Measurements from ENCODE around the gene ENTPD7. TPM values are rescaled to one million over a fixed set of nuclear protein-coding genes. Genes with fewer than 3 reads are reported as not detected.

Gene ENTPD7
- total and polyA plus RNA-seq, 9 of the 15 experiments (the other 6 are each of a cell fraction or from before 2014, with no cell fraction given): 1.4 to 13.9 (median 8.5) TPM

DNA sequence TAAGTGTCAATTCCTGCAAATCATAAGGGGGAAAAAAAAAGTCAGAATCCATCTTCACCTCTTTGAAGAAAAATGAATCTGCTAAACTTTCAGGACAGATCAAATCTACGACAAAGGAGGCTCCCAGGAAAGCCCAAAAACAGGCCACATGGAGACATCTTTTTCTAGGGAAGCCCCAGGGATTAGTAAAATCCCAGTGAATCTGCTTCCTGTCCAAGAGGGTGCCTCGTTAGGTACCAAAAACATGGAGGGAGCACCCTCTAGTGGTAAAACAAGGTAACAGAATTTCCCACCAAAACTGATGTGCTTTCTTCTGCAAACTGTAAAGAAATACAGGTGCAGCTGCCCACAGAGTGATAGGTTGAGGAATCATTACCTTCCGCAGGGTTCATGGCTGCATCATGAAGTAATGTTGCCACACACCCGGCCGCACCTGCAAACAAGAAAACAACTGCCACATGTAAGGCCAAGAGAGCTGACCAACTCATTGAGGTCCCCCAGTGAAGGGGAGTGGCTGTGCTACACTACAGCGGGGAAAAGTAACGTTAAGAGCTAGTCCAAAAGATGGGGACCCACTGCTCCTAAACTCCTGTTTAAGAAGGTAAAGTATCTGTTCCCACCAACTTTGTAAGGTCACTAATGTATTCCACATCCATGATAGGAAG lies 47.0 kb upstream of the ENTPD7 start (continued):
- TF ChIP-seq L3MBTL2 (IDR thresholded peaks at IDR 0.05) (0 out of 2 replicates have a peak, but pooled peaks have one; percentile 35), PRMT5 (CRISPR knock-in tag; IDR thresholded peaks at IDR 0.05) (no peak), ZC3H4 (CRISPR knock-in tag; IDR thresholded peaks at IDR 0.05; ENCODE audit: borderline replicate concordance) (no peak), PHB2 (IDR thresholded peaks at IDR 0.05; ENCODE audit: low read depth) (no peak), SMAD2 (IDR thresholded peaks at IDR 0.05; ENCODE audit: low read depth, low read length) (no peak), ZNF780A (CRISPR knock-in tag; IDR thresholded peaks at IDR 0.05) (no peak), ZNF232 (CRISPR knock-in tag; IDR thresholded peaks at IDR 0.05) (no peak), FOXJ2 (tag; IDR thresholded peaks at IDR 0.05) (no peak), SMARCA5 (IDR thresholded peaks at IDR 0.05) (no peak), SIN3B (IDR thresholded peaks at IDR 0.05; ENCODE audit: low read depth) (no peak), YY1 (IDR thresholded peaks at IDR 0.05; ENCODE audit: borderline replicate concordance in 1 of 3, control insufficient read depth in 1 of 3, extremely low read depth in 1 of 3, insufficient read depth in 3 of 3, insufficient read length in 1 of 3, insufficient replicate concordance in 2 of 3, low read depth in 1 of 3, low read length in 2 of 3) (no peak), CBFB (CRISPR knock-in tag; IDR thresholded peaks at IDR 0.05) (no peak), PTRF (tag; IDR thresholded peaks at IDR 0.05) (no peak), ZNF224 (CRISPR knock-in tag; IDR thresholded peaks at IDR 0.05) (no peak)
- TF ChIP-seq, protein P1, sequence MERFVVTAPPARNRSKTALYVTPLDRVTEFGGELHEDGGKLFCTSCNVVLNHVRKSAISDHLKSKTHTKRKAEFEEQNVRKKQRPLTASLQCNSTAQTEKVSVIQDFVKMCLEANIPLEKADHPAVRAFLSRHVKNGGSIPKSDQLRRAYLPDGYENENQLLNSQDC (CRISPR knock-in tag; IDR thresholded peaks at IDR 0.05): no peak
- TF ChIP-seq, protein P2, sequence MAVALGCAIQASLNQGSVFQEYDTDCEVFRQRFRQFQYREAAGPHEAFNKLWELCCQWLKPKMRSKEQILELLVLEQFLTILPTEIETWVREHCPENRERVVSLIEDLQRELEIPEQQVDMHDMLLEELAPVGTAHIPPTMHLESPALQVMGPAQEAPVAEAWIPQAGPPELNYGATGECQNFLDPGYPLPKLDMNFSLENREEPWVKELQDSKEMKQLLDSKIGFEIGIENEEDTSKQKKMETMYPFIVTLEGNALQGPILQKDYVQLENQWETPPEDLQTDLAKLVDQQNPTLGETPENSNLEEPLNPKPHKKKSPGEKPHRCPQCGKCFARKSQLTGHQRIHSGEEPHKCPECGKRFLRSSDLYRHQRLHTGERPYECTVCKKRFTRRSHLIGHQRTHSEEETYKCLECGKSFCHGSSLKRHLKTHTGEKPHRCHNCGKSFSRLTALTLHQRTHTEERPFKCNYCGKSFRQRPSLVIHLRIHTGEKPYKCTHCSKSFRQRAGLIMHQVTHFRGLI (CRISPR knock-in tag; IDR thresholded peaks at IDR 0.05): no peak
- TF ChIP-seq, protein P3, sequence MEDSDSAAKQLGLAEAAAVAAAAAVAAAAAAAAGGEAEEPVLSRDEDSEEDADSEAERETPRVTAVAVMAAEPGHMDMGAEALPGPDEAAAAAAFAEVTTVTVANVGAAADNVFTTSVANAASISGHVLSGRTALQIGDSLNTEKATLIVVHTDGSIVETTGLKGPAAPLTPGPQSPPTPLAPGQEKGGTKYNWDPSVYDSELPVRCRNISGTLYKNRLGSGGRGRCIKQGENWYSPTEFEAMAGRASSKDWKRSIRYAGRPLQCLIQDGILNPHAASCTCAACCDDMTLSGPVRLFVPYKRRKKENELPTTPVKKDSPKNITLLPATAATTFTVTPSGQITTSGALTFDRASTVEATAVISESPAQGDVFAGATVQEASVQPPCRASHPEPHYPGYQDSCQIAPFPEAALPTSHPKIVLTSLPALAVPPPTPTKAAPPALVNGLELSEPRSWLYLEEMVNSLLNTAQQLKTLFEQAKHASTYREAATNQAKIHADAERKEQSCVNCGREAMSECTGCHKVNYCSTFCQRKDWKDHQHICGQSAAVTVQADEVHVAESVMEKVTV (CRISPR knock-in tag; IDR thresholded peaks at IDR 0.05): peak; percentile 52
